Fibroblast of lung (primary cell): ENCODE results near the gene PRKCSH.

Experiments used
- EZH2 ChIP-seq: IDR thresholded peaks from 2 replicates; pipeline ENCODE4 v1.5.1; 2012; ENCODE audit warnings: low read length, control low read depth, mild to moderate bottlenecking; ENCODE audit errors: missing control alignments
- TF ChIP-seq, protein P1 (sequence below), 2 donors: IDR thresholded peaks in 1 of 2; conservative IDR thresholded peaks in 1 of 2; 1 replicate in 1 of 2; 2 replicates in 1 of 2; pipeline ENCODE4 v1.5.1; 2011 to 2012; ENCODE audit warnings: low read length in 2 of 2, control low read depth in 1 of 2, inconsistent platforms in 1 of 2, low read depth in 1 of 2, mild to moderate bottlenecking in 1 of 2

DNA sequence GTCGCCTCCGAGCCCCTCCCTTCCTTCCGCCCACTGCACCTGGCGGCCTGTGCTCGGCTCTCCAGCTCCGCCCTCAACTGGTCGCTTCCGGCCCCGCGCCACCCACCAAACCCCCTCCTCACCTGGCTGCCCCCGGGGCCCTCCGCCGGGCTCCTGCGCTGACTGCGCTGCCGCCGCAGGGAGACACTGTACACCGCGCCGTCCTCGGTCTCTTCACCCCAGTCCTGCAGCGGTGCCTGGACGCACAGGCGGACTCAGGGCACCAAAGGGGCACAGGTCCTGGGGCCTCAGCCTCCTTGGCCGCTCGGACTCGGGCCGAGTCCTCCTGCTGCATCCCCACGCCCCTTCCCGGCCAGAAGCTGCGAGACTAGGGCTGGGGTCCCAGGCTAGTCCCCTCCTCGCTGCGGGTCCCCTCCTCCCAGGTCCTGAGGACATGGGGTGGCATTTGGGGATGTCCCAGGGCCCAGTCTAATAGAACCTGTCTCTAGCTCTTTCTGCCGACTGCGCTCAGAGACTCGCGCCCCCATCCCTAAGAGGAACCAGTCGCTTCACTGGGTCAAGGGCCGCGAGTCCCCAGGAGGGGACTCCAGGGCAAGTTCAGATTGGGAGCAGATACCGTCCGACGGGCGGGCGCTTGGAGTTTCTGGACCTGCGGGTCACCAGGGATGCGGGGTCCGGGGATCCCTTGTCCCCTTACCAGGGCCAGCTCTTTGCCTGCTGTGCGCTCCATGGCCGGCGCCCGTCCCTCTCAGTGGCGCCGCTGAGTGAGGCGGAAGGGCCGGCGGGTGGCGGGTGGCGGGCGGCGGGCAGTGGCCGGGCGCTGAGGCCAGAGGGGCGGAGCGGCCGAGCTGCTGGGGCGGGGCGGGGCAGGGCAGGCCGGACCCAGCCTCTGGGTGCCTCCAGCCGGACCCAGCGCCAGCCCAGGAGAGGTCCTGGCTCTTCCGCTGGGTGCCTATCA lies 16.6 kb upstream of the PRKCSH start, which contains the start of gene RGL3:
- TF ChIP-seq, protein P1, sequence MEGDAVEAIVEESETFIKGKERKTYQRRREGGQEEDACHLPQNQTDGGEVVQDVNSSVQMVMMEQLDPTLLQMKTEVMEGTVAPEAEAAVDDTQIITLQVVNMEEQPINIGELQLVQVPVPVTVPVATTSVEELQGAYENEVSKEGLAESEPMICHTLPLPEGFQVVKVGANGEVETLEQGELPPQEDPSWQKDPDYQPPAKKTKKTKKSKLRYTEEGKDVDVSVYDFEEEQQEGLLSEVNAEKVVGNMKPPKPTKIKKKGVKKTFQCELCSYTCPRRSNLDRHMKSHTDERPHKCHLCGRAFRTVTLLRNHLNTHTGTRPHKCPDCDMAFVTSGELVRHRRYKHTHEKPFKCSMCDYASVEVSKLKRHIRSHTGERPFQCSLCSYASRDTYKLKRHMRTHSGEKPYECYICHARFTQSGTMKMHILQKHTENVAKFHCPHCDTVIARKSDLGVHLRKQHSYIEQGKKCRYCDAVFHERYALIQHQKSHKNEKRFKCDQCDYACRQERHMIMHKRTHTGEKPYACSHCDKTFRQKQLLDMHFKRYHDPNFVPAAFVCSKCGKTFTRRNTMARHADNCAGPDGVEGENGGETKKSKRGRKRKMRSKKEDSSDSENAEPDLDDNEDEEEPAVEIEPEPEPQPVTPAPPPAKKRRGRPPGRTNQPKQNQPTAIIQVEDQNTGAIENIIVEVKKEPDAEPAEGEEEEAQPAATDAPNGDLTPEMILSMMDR (conservative IDR thresholded peaks at IDR 0.05 in 1 of 2, IDR thresholded peaks at IDR 0.05 in 1 of 2; ENCODE audit: low read depth in 1 of 2, low read length in 2 of 2): no peak
- peak; percentile 63 for TF ChIP-seq EZH2
